NCI-H1417 treated with DMSO at 0.1 percent for 48 hours (cell line): ENCODE measurements around the gene NXNL2.

Source experiments
- DNase-seq: peaks from one replicate; lab custom pipeline; 2025; lab: John Stamatoyannopoulos, UW

Gene NXNL2

DNA sequence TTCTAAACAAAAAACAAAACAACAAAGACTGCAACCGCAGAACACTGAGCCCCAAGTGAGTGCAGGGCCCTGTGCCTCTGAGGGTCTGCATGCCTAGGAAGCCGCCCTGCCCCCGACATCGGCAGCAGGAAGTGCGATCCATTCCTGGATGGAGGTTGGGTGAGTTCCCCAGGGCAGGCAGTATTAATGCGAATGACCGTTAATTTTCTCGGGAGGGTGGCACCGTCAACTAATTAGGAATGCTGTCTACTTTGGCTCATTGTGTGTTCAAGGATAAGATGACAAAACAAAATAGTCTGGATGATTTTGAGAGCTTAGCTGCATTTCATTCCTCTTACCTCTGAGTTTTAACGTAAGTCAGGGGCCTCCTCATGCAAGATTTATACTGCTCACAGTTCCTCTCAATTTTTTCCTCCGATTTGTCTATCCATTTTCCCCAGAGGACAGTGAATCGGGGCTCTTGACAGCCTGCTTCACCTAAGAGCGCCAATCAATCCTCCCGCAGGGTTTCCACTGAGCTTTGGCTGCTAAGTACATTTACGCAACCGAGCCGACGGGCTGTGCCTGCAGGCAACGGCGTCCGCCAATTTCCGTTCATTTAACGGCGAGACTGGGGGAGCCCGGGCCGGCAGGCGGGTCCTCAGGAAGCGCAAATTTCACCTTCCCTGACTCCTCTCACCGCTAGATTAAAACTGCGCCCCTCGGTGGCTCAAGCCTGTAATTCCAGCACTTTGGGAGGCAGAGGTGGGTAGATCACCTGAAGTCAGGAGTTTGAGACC is 2.9 kb upstream of the NXNL2 start:
- DNase-seq = no peak

DNA sequence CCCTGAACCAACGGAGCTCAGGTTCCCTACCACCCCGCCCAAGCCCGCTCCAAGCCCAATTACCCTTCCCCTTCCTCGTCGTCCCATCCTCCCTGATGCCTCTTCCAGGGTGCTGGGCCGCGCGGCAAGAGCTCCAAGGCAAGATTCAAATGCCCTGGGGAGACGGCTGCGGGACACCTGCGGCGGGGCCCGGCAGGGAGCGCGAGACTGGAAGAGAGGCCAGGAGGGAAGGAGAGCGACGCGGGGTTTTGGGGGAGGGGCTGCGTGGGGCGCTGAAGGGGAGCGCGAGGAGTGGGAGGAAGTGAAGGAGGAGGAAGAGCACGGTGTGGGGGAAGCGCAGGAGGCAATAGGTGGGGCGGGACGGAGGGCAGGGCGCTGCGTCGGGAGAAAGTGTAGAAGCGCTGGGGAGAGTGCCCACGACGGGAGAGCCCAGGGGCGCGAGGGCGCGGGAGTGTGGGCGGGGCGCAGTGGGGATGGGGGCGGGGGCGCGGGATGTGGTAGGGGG is 975 bp upstream of the NXNL2 start:
- DNase-seq = no peak

GRCh38 chr9:88535226-88536022 is 446 bp downstream of the NXNL2 start:
- DNase-seq = no peak

GRCh38 chr9:88536023-88536324 is 996 bp downstream of the NXNL2 start:
- DNase-seq = no peak

DNA sequence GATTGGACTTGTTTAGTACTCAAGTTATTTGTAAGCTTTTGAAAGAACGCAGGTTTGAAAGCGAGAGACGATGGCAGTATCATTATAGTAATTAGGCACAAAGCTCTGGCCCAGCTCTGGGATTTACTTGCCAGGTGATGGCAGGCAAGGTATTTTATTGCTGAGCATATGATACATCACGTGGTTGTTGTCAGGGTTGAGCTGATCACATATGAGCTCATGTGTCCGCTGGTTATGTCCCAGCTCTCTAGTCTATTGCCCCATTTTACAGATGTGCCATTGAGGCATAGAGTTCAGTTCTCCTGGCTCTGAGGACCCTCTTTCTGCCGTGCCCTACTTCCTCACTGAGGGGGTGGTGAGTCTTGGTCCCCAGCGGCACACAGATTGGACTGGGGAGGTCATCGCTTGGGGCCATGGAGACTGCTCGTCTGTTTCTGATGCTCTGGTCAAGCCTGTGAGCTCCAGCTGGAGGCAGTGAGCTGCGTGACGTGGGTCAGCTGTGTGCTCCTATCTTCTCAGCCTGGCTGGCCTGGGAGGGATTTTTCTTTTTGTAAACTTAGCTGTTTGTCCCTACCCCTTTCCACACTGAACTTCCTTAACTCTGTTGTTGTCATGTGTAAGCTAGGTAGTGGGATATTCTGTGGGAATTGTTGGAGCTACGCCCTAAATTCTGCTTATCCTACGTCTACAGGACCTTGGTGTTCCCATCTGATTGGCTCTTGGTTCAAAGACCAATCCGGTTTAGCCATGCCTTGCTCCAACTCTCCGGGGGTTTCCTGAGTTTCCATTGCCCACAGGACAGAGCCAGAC is 2.2 kb downstream of the NXNL2 start:
- no peak for DNase-seq

GRCh38 chr9:88537761-88538091 is 2.7 kb downstream of the NXNL2 start:
- no peak for DNase-seq

DNA sequence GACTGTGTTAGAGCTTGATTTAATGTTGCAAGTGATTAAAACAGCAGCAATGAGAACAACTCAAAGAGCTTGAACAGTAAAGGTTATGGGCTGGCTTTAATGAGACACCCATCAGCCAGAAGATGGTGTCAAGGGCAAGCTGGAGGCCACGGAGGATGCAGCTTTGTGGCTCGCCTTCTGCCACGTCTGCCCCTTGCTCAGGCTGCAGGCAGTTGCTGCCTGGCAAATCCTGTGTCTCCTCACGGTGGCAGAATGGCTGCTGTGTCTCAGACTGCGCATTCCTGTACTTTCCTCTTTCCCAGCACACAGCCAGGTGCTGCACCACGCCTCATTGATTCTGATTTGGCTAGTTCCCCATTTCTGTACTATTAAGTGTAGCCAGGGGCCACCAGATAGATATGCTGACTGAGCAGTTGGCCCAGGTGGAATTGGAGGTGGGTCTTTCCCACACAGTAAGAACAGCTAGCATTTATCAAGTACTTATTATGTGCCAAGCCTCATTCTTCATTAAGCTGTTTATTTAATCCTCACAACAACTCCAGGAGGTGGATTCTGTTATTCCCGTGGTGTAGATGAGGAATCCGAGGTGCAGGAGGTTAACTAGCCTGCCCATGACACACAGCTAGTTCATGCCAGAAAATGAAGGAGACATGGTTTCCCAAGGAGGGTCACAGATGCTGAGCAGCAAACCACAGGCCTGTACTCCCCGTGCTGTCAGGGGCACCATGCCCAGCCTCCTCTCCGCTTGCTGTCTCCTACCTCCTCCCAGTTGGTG is 3.5 kb downstream of the NXNL2 start:
- no peak for DNase-seq

DNA sequence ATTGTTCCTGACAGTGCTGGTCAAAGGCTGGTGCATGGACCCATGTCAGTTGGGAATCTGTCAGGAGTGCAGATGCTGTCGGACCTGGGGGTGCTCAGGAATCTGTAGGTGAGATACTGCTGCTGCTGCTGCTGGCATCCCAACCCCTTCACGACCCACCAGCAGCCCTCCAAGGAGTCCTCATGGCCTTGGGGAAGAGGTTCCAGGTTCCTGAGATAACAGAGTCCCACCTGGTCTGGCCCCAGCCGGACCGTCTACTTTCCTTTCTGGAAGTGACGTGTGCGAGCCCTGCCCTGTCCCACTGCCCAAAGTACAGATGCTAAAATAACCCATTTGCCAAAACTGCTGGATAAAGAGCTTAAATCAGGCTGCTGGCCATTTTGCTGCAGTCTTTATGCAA is 4.3 kb downstream of the NXNL2 start:
- no peak for DNase-seq

- no peak for DNase-seq
Observed at GRCh38 chr9:88540251-88540763, 5.3 kb downstream of the NXNL2 start.

DNA sequence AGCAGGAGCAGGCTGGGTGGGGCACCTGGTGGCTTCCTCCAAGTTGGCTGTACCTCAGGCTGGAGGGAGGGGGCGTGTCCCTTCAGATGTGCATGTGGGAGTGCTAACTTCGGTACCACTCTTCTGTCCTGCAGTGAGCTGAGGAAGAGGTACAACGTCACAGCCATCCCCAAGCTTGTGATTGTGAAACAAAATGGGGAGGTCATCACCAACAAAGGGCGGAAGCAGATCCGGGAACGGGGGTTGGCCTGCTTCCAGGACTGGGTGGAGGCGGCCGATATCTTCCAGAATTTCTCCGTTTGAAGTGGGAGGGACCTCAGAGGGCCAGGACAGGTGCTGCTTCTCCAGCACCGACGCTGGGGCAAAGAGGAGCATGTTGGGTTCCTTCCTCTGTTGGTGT is 9.3 kb downstream of the NXNL2 start:
- no peak for DNase-seq

- no peak for DNase-seq
Observed at GRCh38 chr9:88551546-88552137, 16.7 kb downstream of the NXNL2 start.

DNA sequence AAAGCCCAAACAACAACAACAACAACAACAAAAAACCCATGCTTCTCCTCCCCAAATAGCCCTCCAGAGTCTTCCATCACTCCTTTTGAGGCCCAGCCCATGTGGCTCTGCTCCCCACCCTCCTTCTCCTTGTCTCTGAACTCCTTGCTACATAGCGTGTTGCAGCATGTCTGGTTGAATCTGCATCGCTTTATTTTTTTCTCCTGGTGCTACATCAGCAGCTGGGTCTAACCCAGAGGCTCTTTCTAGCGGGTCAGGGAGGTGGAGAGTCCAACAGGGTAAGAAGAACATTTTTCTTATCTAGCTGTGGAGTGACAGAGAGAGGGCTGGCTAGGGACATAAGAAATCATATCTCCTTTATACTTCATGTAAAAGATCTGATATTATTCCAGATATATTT is 18.4 kb downstream of the NXNL2 start:
- no peak for DNase-seq

- DNase-seq = no peak
Observed at GRCh38 chr9:88555268-88555980, 20.4 kb downstream of the NXNL2 start.

- no peak for DNase-seq
Observed at GRCh38 chr9:88559661-88560060, 24.7 kb downstream of the NXNL2 start.

GRCh38 chr9:88567870-88568269 is 32.9 kb downstream of the NXNL2 start:
- DNase-seq = no peak

DNA sequence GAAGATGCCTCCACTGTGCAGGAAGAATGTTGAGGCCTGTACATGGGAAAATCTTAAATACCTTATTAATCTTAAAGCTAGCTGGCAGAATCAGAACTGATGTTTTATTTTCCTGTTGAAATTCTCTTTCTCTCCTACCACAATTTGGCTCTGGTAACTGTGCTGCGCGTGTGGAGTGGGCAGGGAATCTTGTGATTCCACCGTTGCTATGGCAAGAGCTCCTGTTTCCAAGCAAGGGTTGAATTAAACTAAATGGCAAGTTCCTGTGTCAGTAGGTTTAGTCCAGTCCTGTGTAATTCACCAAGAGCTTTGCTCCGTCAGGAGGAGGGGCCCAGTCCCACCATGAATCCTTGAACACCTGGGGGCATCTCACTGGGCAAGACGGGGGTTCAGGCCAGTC is 36.4 kb downstream of the NXNL2 start:
- no peak for DNase-seq

DNA sequence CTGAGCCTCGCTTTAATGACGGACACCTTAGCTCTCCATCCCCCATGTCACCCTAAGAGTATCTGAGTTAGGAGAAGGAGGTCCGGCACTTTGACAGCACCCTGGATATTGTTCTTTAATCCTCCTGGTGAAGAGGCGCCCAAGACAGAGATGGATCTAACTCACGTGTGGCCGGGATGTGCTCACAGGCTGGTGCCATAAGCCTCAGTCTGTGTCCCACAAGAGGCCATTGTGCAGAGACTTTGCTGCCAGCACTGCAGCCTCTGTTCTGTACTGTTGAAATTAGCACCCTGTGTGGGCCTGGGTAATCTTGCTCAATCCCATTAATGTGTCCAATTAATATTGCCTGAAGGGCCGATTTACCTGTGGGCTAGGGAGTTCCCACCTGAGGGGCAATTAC is 37.7 kb downstream of the NXNL2 start:
- DNase-seq = no peak

- DNase-seq = no peak
Observed at GRCh38 chr9:88574953-88575352, 40.0 kb downstream of the NXNL2 start.

GRCh38 chr9:88577256-88578120 is 42.5 kb downstream of the NXNL2 start:
- no peak for DNase-seq
